HG02981 (cell line): ENCODE data around the gene SDK1.

Experiments
- ATAC-seq: cut with Tn5 transposase; IDR thresholded peaks from one replicate; pipeline ENCODE4 v1.9.1; 2021; ENCODE audit warnings: mild to moderate bottlenecking, moderate library complexity; ENCODE audit not compliant: unreplicated experiment

Gene SDK1

GRCh38 chr7:3518546-3518945, 217.5 kb downstream of the SDK1 start:
- no peak for ATAC-seq

DNA sequence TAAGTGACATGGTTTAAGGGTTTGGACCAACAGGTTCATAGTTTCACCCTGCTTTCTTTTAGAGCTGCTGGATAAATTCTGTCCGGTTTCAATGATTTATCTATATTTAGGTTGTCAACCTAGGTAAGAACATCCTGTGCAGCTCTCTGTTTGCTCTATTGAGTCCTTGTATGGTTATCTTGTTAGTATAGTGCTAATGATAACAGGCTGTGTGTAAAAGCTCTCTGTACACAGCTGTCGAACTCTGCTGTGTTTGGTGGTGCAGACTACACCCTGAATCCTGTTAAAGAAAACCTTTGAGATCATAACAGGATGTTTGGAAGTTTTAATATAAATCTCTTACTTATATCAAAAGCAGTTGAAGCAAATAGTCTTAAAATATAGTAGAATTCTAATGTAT, 219.2 kb downstream of the SDK1 start:
- no peak for ATAC-seq

GRCh38 chr7:3527496-3528124, 226.6 kb downstream of the SDK1 start:
- no peak for ATAC-seq

DNA sequence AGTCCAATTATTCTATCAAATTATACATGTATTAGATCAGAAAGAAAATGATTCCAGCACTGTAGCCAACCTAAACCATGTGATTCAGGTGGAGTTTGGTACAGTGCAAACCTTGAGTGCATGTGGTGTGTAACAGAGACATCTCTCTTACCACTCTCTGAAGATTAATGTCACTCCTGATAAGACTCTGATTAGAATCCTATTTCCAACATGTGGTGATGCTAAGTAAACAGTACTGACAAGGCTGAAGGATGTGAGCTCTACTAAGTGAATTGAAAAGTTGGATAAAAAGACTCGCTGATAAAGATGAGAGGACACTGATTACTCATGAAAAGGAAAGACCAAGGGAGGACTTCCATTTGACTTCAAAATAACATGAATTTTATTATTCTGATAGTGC, 232.0 kb downstream of the SDK1 start:
- ATAC-seq, result no peak

GRCh38 chr7:3537210-3537875, 236.3 kb downstream of the SDK1 start:
- ATAC-seq, result no peak

- ATAC-seq, result no peak
These were observed 237.0 kb downstream of the SDK1 start for GRCh38 chr7:3538041-3538440.

- no peak for ATAC-seq
These were observed 239.6 kb downstream of the SDK1 start for GRCh38 chr7:3540456-3541220.

DNA sequence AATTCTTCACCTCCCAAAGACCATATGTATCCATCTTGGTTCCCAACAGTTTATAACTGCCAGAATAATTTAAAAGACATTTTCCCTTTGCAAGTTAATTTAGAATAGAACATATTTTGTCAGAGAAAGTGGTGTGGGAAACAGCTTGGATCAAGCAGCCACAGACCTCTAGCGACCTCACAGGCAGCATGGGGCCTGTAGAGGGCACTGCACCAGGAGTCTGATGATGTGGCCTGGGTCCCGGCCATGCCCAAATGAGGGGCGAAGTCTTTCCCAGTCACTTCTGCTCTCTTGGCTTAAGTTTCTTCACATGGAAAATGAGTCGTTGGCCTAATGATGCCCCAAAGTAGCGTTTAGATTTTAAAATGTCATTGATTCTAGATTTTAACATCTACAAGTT, 243.2 kb downstream of the SDK1 start:
- no peak for ATAC-seq

DNA sequence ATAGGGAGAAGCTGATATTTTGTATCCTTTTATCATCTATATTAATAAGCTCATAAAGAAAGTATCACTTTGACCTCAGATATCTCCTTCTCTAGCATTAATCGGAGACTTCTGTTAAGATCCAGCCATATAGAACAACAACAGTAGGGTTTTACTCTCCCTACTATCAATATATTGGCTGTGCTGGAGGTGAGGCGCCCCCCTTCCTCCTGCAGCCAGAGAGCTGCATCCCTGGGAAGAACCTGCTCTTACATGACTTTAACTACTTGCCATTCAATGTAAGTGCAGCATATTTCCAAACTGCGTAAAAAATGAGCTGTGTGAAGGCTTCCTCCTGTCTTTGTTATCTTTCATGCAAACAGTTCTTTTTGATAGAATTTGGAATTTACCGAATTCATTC, 247.8 kb downstream of the SDK1 start:
- no peak for ATAC-seq

- ATAC-seq, result no peak
These were observed 248.5 kb downstream of the SDK1 start for GRCh38 chr7:3549601-3550000.

- no peak for ATAC-seq
These were observed 250.5 kb downstream of the SDK1 start for GRCh38 chr7:3551536-3551935.

DNA sequence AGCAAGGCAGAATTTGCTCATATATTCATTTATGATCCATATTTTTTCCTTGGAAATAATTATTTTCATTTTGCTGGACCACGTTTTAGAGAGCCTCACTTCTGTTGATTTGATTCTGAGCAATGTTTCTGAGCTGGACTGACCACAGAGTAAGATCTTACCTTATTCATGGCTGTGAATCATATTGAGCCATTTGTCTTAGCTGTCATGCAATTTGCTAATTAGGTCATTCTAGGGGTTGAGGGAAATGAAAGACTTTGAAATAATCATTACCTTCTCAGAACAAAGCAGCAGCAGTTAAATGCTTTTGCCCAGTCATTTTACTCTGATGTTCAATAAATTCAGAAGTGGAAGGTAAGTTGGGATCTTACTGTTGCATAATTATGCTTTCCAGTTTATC, 251.4 kb downstream of the SDK1 start:
- ATAC-seq, result no peak

GRCh38 chr7:3558400-3558799, 257.3 kb downstream of the SDK1 start:
- no peak for ATAC-seq

GRCh38 chr7:3559278-3559677, 258.2 kb downstream of the SDK1 start:
- ATAC-seq, result no peak

- no peak for ATAC-seq
These were observed 259.4 kb downstream of the SDK1 start for GRCh38 chr7:3560495-3560894.

GRCh38 chr7:3561932-3562331, 260.9 kb downstream of the SDK1 start:
- no peak for ATAC-seq

DNA sequence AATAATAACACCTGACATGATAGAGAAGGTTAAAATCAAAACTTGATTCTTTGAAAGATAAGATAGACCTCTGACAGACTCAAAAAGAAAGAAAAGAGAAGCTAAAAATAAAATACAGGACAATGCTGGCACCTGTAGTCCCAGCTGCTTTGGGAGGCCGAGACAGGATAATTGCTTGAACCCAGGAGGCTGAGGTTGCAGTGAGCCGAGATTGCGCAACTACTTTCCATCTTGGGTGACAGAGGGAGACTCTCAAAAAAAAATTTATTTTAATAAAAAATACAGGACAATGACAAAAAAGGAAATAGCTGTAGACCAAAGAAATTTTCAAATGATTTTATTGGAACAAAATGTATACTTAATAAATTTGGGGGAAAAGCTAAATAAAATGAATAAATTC, 263.2 kb downstream of the SDK1 start:
- ATAC-seq, result no peak

GRCh38 chr7:3568516-3568915, 267.5 kb downstream of the SDK1 start:
- ATAC-seq, result no peak

DNA sequence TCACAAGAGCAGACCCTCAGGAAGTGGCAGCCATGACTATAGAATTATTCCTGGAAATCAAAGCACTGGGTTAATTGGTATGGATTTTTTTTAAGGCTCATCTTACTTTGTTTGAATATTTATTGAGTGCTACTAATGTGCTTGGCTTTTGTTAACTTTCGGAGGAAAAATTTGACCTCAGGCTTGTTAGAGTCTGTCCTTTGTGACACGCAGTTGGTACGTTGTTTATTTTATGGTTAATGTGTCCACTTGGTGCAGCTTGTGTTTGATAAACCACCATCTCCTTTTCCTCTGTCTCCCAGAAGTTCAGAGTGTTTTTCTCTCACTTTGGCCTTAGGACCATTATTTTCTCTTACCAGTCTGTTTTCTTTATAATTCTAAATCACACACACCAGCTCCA, 268.6 kb downstream of the SDK1 start:
- ATAC-seq, result no peak

- no peak for ATAC-seq
These were observed 272.1 kb downstream of the SDK1 start for GRCh38 chr7:3573151-3573550.

DNA sequence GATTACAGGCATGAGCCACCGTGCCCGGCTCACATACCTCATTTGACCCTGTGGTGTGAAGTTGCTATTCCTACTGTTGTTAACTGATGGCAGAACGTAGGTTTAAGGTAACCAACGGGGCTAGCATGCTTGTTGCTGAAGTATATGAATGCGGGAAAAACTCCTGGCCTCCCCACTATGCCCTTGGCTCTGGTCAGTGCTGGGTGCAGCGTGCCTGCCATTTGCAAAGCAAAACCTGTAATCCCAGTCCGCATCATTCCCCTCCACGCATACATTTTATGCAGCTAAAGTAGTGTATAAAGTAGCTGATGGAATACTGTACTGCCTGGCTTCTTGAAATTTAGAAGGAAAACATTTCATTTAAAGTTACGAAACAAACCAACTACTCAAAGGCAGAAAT, 273.3 kb downstream of the SDK1 start:
- ATAC-seq, result no peak
